ENCODE results near the gene CPNE4.

DNA sequence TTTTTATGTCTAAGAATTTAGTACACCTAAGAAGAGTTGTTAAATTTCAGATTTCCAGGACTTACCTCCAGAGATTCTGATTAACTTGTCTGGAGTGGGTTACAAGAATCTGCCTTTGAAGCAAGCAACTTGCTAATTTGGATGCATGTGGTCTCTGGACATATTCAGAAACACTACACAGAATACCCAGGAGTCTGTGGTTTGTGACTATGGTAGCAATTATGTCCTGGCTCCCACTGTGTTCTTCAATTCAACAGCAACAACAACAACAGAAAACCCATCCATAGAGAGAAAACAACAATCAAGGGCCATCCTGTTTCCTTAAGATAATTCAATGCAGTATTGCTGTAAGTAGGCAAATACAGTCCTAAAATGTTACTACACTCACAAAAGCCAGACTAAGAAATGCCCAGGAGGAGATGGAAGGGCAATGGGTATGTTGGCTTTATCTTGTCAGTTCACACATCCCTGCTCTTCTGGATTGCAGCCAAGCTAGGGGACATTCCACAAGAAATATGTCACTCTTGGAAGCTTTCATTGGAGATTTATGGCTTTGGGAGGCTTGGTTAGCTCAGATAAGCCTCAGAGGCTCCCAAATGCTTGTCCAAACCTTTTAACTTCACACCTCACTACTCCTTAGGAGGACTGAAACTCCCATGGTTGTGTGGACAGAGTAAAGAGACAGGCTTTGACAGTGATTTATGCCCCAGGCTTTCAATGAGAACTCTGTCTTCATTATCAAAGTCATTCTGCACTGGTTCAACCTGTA, 432.6 kb downstream of the CPNE4 start:
- TF ChIP-seq, protein P1, sequence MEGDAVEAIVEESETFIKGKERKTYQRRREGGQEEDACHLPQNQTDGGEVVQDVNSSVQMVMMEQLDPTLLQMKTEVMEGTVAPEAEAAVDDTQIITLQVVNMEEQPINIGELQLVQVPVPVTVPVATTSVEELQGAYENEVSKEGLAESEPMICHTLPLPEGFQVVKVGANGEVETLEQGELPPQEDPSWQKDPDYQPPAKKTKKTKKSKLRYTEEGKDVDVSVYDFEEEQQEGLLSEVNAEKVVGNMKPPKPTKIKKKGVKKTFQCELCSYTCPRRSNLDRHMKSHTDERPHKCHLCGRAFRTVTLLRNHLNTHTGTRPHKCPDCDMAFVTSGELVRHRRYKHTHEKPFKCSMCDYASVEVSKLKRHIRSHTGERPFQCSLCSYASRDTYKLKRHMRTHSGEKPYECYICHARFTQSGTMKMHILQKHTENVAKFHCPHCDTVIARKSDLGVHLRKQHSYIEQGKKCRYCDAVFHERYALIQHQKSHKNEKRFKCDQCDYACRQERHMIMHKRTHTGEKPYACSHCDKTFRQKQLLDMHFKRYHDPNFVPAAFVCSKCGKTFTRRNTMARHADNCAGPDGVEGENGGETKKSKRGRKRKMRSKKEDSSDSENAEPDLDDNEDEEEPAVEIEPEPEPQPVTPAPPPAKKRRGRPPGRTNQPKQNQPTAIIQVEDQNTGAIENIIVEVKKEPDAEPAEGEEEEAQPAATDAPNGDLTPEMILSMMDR (IDR thresholded peaks at IDR 0.05; ENCODE audit: low read length), result no peak
- TF ChIP-seq EZH2phosphoT487 (IDR thresholded peaks at IDR 0.05; ENCODE audit: low read length) (no peak), EZH2 (optimal IDR thresholded peaks at IDR 0.05; ENCODE audit: low read depth, low read length) (no peak)
